ENCODE data around the gene ZNF593.

The ZNF593 gene

GRCh38 chr1:26169669-26170471 is at the start of gene ZNF593:
TSS of gene ZNF593 (plus strand) at chr1:26169908. CDS start at chr1:26169984, 76 bp downstream.
- no peak for FAIRE-seq

GRCh38 chr1:26121854-26122773 is 47.6 kb upstream of the ZNF593 start:
- FAIRE-seq: no peak

GRCh38 chr1:26122988-26123973 is 46.4 kb upstream of the ZNF593 start:
- FAIRE-seq: no peak

- FAIRE-seq: no peak
Observed at GRCh38 chr1:26124418-26125331, 45.0 kb upstream of the ZNF593 start.

- FAIRE-seq: no peak
Observed at GRCh38 chr1:26125382-26125781, 44.3 kb upstream of the ZNF593 start.

- no peak for FAIRE-seq
Observed at GRCh38 chr1:26125946-26126320, 43.8 kb upstream of the ZNF593 start.

GRCh38 chr1:26126321-26127084 is 43.2 kb upstream of the ZNF593 start:
- no peak for FAIRE-seq

GRCh38 chr1:26127235-26128163 is 42.2 kb upstream of the ZNF593 start:
- FAIRE-seq: no peak

GRCh38 chr1:26129778-26130177 is 39.9 kb upstream of the ZNF593 start:
- no peak for FAIRE-seq

- no peak for FAIRE-seq
Observed at GRCh38 chr1:26130695-26131094, 39.0 kb upstream of the ZNF593 start.

GRCh38 chr1:26132128-26132833 is 37.4 kb upstream of the ZNF593 start:
- no peak for FAIRE-seq

- no peak for FAIRE-seq
Observed at GRCh38 chr1:26132834-26133167, 36.9 kb upstream of the ZNF593 start.

GRCh38 chr1:26134466-26134865 is 35.2 kb upstream of the ZNF593 start:
- FAIRE-seq: no peak

- FAIRE-seq: no peak
Observed at GRCh38 chr1:26138974-26139558, 30.6 kb upstream of the ZNF593 start.

GRCh38 chr1:26142159-26142558 is 27.5 kb upstream of the ZNF593 start:
- no peak for FAIRE-seq

- peak; percentile 36 for FAIRE-seq
Observed at GRCh38 chr1:26145041-26145959, 24.4 kb upstream of the ZNF593 start.

GRCh38 chr1:26145960-26146294 is 23.8 kb upstream of the ZNF593 start:
- FAIRE-seq: no peak

- no peak for FAIRE-seq
Observed at GRCh38 chr1:26148887-26149286, 20.8 kb upstream of the ZNF593 start.
